K562 treated with DMSO at 1 percent for 24 hours (cell line): ENCODE results near the gene PCDHA7. TPM values are rescaled to one million over a fixed set of nuclear protein-coding genes. Genes with fewer than 3 reads are reported as not detected.

Source experiments
- total RNA-seq: library from RNA; unstranded; fragments of 300-600 nt; gene quantifications from 2 replicates; pipeline ENCODE4 v1.2.3, GENCODE V29; 2022; ENCODE audit warnings: low read depth; ENCODE audit not compliant: insufficient read depth

The PCDHA7 gene
- total RNA-seq, 1 experiment from 2014 or later = not detected

DNA sequence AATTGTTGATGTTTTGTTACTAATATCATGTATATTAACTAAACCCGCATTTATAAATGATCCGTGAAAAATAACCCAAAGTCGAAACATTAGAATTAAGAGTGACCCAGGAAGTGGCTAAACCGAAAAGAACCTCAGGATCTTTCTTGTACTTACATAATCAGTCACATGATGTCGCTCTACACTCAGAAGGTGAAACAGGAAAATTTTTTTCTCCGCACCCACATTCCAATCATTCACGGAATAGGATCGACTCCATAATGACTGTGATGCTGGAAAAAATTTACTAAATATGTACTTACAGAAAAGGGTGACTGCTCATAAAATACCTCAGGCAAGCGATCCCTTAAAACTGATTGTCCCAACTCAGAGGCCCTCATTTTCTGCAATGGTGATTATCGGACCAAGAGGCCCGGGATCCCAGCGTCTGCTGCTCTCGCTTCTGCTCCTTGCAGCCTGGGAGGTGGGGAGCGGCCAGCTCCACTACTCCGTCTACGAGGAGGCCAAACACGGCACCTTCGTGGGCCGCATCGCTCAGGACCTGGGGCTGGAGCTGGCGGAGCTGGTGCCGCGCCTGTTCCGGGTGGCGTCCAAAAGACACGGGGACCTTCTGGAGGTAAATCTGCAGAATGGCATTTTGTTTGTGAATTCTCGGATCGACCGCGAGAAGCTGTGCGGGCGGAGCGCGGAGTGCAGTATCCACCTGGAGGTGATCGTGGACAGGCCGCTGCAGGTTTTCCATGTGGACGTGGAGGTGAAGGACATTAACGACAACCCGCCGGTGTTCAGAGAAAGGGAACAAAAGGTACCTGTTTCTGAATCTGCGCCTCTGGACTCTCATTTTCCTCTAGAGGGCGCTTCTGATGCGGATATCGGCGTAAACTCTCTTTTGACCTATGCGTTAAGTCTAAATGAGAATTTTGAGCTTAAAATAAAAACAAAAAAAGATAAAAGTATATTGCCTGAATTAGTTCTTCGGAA, 41.3 kb downstream of the PCDHA7 start, which contains the start of gene PCDHA12:
Gene PCDHA12 (plus strand): TSS at position 224 of the 981 bp plus-strand sequence. CDS start 165 bp downstream, at position 389.

DNA sequence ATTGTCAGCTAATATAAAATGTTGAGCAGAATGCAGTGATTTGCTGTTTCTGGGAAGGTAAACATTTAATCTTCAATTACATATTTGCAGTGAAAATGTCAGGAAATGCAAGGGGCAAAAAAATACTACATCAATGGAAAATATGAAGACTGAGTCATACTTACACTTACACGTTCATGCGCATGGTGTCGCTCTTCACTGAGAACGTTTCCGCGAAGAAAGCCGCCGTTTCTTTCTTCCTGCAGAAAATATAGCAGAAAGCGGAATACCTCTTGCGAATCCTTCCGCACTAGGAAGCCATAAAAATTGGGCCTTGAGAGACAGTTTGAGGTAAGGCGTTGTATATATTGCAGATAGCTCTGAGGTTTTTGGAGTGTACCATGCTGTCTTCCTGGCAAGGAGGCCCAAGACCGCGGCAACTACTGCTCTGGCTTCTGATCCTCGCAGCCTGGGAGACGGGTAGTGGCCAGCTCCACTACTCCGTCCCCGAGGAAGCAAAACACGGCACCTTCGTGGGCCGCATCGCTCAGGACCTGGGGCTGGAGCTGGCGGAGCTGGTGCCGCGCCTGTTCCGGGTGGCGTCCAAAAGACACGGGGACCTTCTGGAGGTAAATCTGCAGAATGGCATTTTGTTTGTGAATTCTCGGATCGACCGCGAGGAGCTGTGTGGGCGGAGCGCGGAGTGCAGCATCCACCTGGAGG, 48.0 kb downstream of the PCDHA7 start, which contains the start of gene PCDHA13:
Gene PCDHA13 (plus strand): TSS at position 236 of the 702 bp plus-strand sequence. CDS start 145 bp downstream, at position 381.

Other genes with a start within 250 kb of the PCDHA7 start
- 1.1 and 1.6 TPM in 2 replicates for gene CD14, start 201.1 kb upstream of the PCDHA7 start, total RNA-seq
- 15.2 and 22.3 TPM in 2 replicates for gene TMCO6, start 194.8 kb upstream of the PCDHA7 start, total RNA-seq
- gene NDUFA2, start 186.6 kb upstream of the PCDHA7 start, total RNA-seq = 215 and 263 TPM in 2 replicates
- gene IK, start 186.4 kb upstream of the PCDHA7 start, total RNA-seq = 149 and 175 TPM in 2 replicates
- 42.8 and 44.6 TPM in 2 replicates for gene WDR55, start 169.4 kb upstream of the PCDHA7 start, total RNA-seq
- gene DND1, start 160.7 kb upstream of the PCDHA7 start, total RNA-seq = 2.2 and 4.9 TPM in 2 replicates
- gene HARS1, start 142.9 kb upstream of the PCDHA7 start, total RNA-seq = 63.3 and 68.0 TPM in 2 replicates
- 19.8 and 20.5 TPM in 2 replicates for gene HARS2, start 142.8 kb upstream of the PCDHA7 start, total RNA-seq
- 44.2 and 45.1 TPM in 2 replicates for gene ZMAT2, start 133.8 kb upstream of the PCDHA7 start, total RNA-seq
- gene PCDHA1, start 48.1 kb upstream of the PCDHA7 start, total RNA-seq = not detected in 2 replicates
- not detected in 2 replicates for gene PCDHA2, start 39.4 kb upstream of the PCDHA7 start, total RNA-seq
- gene PCDHA3, start 33.2 kb upstream of the PCDHA7 start, total RNA-seq = not detected in 2 replicates
- not detected in 2 replicates for gene PCDHA4, start 27.2 kb upstream of the PCDHA7 start, total RNA-seq
- gene PCDHA5, start 12.7 kb upstream of the PCDHA7 start, total RNA-seq = 0.13 TPM in 1 of 2 replicates, not detected in the other
- gene PCDHA6, start 6.3 kb upstream of the PCDHA7 start, total RNA-seq = not detected in 2 replicates
- not detected in 2 replicates for gene PCDHA8, start 6.9 kb downstream of the PCDHA7 start, total RNA-seq
- gene PCDHA9, start 14.1 kb downstream of the PCDHA7 start, total RNA-seq = not detected in 2 replicates
- gene PCDHA10, start 21.6 kb downstream of the PCDHA7 start, total RNA-seq = not detected in 2 replicates
- not detected in 2 replicates for gene PCDHA11, start 34.7 kb downstream of the PCDHA7 start, total RNA-seq
- not detected in 2 replicates for gene PCDHA12, start 41.0 kb downstream of the PCDHA7 start, total RNA-seq
- gene PCDHA13, start 47.9 kb downstream of the PCDHA7 start, total RNA-seq = not detected in 2 replicates
- not detected in 2 replicates for gene PCDHAC1, start 92.0 kb downstream of the PCDHA7 start, total RNA-seq
- gene PCDHAC2, start 132.2 kb downstream of the PCDHA7 start, total RNA-seq = not detected in 2 replicates
- gene PCDHB1, start 217.1 kb downstream of the PCDHA7 start, total RNA-seq = not detected in 2 replicates